ENCODE data around the gene AGBL4.
"Not testable (repeated sequence)": the region's sequence is repeated elsewhere in the genome, so short reads cannot be mapped to it uniquely, and the experiment has no call there.

DNA sequence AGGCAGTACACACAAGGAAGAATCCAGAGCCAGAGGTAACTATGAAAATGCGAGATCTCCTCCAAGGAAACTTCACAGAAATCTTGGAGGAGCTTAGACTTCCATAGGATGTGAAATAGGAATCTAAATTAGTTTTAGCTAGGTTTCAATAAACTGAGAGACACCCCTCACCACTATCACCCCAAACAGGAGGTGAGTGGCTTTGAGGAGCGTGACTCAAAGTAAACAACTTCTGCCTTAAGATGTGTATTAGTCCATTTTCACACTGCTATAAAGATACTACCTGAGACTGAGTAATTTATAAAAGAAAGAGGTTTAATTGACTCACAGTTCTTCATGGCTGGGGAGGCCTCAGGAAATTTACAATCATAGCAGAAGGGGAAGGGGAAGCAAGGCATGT lies 703.3 kb downstream of the AGBL4 start:
- TF ChIP-seq POLR2A, POLR2AphosphoS5 (IDR thresholded peaks at IDR 0.05): not testable (repeated sequence)
- TF ChIP-seq, protein P1, sequence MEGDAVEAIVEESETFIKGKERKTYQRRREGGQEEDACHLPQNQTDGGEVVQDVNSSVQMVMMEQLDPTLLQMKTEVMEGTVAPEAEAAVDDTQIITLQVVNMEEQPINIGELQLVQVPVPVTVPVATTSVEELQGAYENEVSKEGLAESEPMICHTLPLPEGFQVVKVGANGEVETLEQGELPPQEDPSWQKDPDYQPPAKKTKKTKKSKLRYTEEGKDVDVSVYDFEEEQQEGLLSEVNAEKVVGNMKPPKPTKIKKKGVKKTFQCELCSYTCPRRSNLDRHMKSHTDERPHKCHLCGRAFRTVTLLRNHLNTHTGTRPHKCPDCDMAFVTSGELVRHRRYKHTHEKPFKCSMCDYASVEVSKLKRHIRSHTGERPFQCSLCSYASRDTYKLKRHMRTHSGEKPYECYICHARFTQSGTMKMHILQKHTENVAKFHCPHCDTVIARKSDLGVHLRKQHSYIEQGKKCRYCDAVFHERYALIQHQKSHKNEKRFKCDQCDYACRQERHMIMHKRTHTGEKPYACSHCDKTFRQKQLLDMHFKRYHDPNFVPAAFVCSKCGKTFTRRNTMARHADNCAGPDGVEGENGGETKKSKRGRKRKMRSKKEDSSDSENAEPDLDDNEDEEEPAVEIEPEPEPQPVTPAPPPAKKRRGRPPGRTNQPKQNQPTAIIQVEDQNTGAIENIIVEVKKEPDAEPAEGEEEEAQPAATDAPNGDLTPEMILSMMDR (IDR thresholded peaks at IDR 0.05 in 8 of 11, conservative IDR thresholded peaks at IDR 0.05 in 3 of 11), result not testable (repeated sequence)
